A549 (cell line): ENCODE measurements around the gene HSD17B13. TPM values are rescaled to one million over a fixed set of nuclear protein-coding genes. Genes with fewer than 3 reads are reported as not detected.

Experiments
- ATAC-seq, 2 experiments: fragments of 200-7000 bp in 1 of 2; fragments of >200 bp in 1 of 2; cut with Nextera tagmentation in 1 of 2; cut with Tn5 transposase in 1 of 2; 3 replicates each; pipeline versions ENCODE4 v1.8.0 to v1.9.1; 2018 to 2020; ENCODE audit warnings: mild to moderate bottlenecking in 1 of 2, moderate library complexity in 1 of 2
- CTCF ChIA-PET: fragments of 300-600 bp; sonication (Branson Sonifier 250); formaldehyde crosslinking; extraction: SDS; loops from one replicate; lab custom pipeline; 2021; ENCODE audit warnings: antibody characterized with exemption, inconsistent platforms; lab: Yijun Ruan, JAX
- POLR2A ChIA-PET: fragments of 350-600 bp; formaldehyde crosslinking; extraction: SDS; loops from one replicate; lab custom pipeline; 2021; ENCODE audit warnings: antibody characterized with exemption, inconsistent platforms; lab: Yijun Ruan, JAX
- DNase-seq, 2 experiments: peaks; one replicate each; pipeline versions ENCODE4 v3.0.0 to v3.0.0-alpha.2; 2011 to 2016; ENCODE audit warnings: low read depth in 1 of 2, low spot score in 1 of 2
- FAIRE-seq: peaks from 2 replicates; lab custom pipeline; 2011; peaks lifted over from hg19 to GRCh38; lab: Jason Lieb, UNC
- H3K27ac ChIP-seq, 2 experiments: fragments of >200 bp; sonication (Bioruptor Twin); formaldehyde crosslinking; 3 replicates each; pipeline ENCODE4 v1.5.1; 2016 to 2017
- H3K4me1 ChIP-seq: fragments of >200 bp; sonication (Bioruptor Twin); formaldehyde crosslinking; 3 replicates; pipeline ENCODE4 v1.6.1; 2016
- H3K4me2 ChIP-seq: fragments of >200 bp; sonication (Bioruptor Twin); formaldehyde crosslinking; 3 replicates; pipeline ENCODE4 v1.6.1; 2016
- H3K4me3 ChIP-seq: fragments of >200 bp; sonication (Bioruptor Twin); formaldehyde crosslinking; 3 replicates; pipeline ENCODE4 v1.5.1; 2016
- H3K9me3 ChIP-seq: fragments of >200 bp; sonication (Bioruptor Twin); formaldehyde crosslinking; 3 replicates; pipeline ENCODE4 v1.6.1; 2016
- BHLHE40 ChIP-seq: IDR thresholded peaks from 2 replicates; pipeline ENCODE4 v1.6.1; 2012; ENCODE audit warnings: low read depth, low read length, inconsistent platforms
- CBX8 ChIP-seq: fragments of 200-600 bp; sonication (generic); IDR thresholded peaks from 2 replicates; pipeline ENCODE4 v1.6.1; 2016
- CHD2 ChIP-seq: fragments of 150-350 bp; IDR thresholded peaks from 2 replicates; pipeline ENCODE4 v1.6.1; 2014; ENCODE audit warnings: low read length; ENCODE audit not compliant: partially characterized antibody
- EHMT2 ChIP-seq: fragments of 200-600 bp; sonication (generic); IDR thresholded peaks from 2 replicates; pipeline ENCODE4 v1.6.1; 2016; ENCODE audit warnings: antibody characterized with exemption, low read depth, mild to moderate bottlenecking, moderate library complexity
- EP300 ChIP-seq, 2 experiments: fragments of >200 bp; sonication (Bioruptor Twin); formaldehyde crosslinking; IDR thresholded peaks; 2 replicates in 1 of 2; 3 replicates in 1 of 2; pipeline ENCODE4 v1.6.1; 2016 to 2017
- FOSL2 ChIP-seq, 2 experiments: fragments of 450-650 bp in 1 of 2; fragments of >200 bp in 1 of 2; sonication (Bioruptor Twin) in 1 of 2; formaldehyde crosslinking; IDR thresholded peaks; 2 replicates each; pipeline versions ENCODE4 v1.5.0 to v1.6.1; 2016 to 2020; ENCODE audit warnings: mild to moderate bottlenecking in 1 of 2, moderate library complexity in 1 of 2
- GATA3 ChIP-seq: IDR thresholded peaks from 2 replicates; pipeline ENCODE4 v1.6.1; 2012; ENCODE audit warnings: borderline replicate concordance
- HEYL ChIP-seq: fragments of 250-450 bp; sonication (Bioruptor Pico); IDR thresholded peaks from 2 replicates; pipeline ENCODE4 v1.8.0; 2021; ENCODE audit warnings: mild to moderate bottlenecking, moderate library complexity
- HOXA7 ChIP-seq: fragments of 250-450 bp; sonication (Bioruptor Pico); IDR thresholded peaks from 2 replicates; pipeline ENCODE4 v1.5.0; 2020; ENCODE audit warnings: mild to moderate bottlenecking, moderate library complexity
- HOXB13 ChIP-seq: fragments of 250-450 bp; sonication (Bioruptor Pico); IDR thresholded peaks from 2 replicates; pipeline ENCODE4 v1.5.0; 2020; ENCODE audit warnings: low read depth, mild to moderate bottlenecking, moderate library complexity
- JUN ChIP-seq, 2 experiments: fragments of >200 bp; sonication (Bioruptor Twin); formaldehyde crosslinking; IDR thresholded peaks; 2 replicates in 1 of 2; 3 replicates in 1 of 2; pipeline ENCODE4 v1.6.1; 2016 to 2017
- MAFK ChIP-seq: fragments of 450-650 bp; IDR thresholded peaks from 2 replicates; pipeline ENCODE4 v1.6.1; 2014; ENCODE audit not compliant: partially characterized antibody
- MAZ ChIP-seq: fragments of 150-350 bp; IDR thresholded peaks from 2 replicates; pipeline ENCODE4 v1.6.1; 2014; ENCODE audit warnings: antibody characterized with exemption, low read depth, low read length, borderline replicate concordance
- NR3C1 ChIP-seq: fragments of >200 bp; sonication (Bioruptor Twin); formaldehyde crosslinking; IDR thresholded peaks from 3 replicates; pipeline ENCODE4 v1.6.1; 2017
- PHF8 ChIP-seq: fragments of 200-600 bp; sonication (generic); IDR thresholded peaks from 2 replicates; pipeline ENCODE4 v1.6.1; 2016; ENCODE audit warnings: low read depth, mild to moderate bottlenecking, antibody characterized with exemption, moderate library complexity, borderline replicate concordance
- POLR2A ChIP-seq: IDR thresholded peaks from 2 replicates; pipeline ENCODE4 v1.6.1; 2012; ENCODE audit warnings: mild to moderate bottlenecking, low read length
- POLR2AphosphoS2 ChIP-seq: conservative IDR thresholded peaks from 2 replicates; pipeline ENCODE4 v1.6.1; 2012; ENCODE audit warnings: low read length, improper control_type of control experiment, inconsistent platforms
- RCOR1 ChIP-seq: fragments of 150-350 bp; IDR thresholded peaks from 2 replicates; pipeline ENCODE4 v1.6.1; 2014; ENCODE audit warnings: antibody characterized with exemption, low read length, low read depth
- RNF2 ChIP-seq: fragments of 200-600 bp; sonication (generic); IDR thresholded peaks from 2 replicates; pipeline ENCODE4 v1.6.1; 2016; ENCODE audit warnings: low read depth, mild to moderate bottlenecking, antibody characterized with exemption, moderate library complexity, borderline replicate concordance
- SREBF2 ChIP-seq: fragments of 450-650 bp; IDR thresholded peaks from 2 replicates; pipeline ENCODE4 v1.6.1; 2014; ENCODE audit warnings: mild to moderate bottlenecking, moderate library complexity
- TFCP2L1 ChIP-seq: fragments of 250-450 bp; sonication (Bioruptor Pico); IDR thresholded peaks from 2 replicates; pipeline ENCODE4 v1.5.0; 2021; ENCODE audit warnings: mild to moderate bottlenecking
- TP53 ChIP-seq: fragments of 250-450 bp; sonication (Bioruptor Pico); IDR thresholded peaks from 2 replicates; pipeline ENCODE4 v1.5.0; 2021; ENCODE audit warnings: mild to moderate bottlenecking, moderate library complexity
- ZNF302 ChIP-seq: fragments of 250-450 bp; sonication (Bioruptor Pico); IDR thresholded peaks from 2 replicates; pipeline ENCODE4 v1.9.0; 2021; ENCODE audit warnings: inconsistent platforms, mild to moderate bottlenecking, moderate library complexity
- WGBS: methylation state at CpG from one replicate; pipeline ENCODE4 v1.1.6; 2017; ENCODE audit errors: missing lambda C conversion rate; 5-methylcytosine and 5-hydroxymethylcytosine counted together
- polyA plus RNA-seq, 4 experiments: library from polyadenylated mRNA; depleted of rRNA in 3 of 4; stranded (reverse); fragments of >200 nt; fragmentation: RNase III in 1 of 4; extraction: RNeasy Plus Mini Kit Qiagen cat#74134 plus additional on column Dnase treatment in 1 of 4; gene quantifications; 2 replicates in 3 of 4; 3 replicates in 1 of 4; pipeline ENCODE4 v1.2.3, GENCODE V29; 2011 to 2017
- TF ChIP-seq, protein P1 (sequence below): fragments of 450-650 bp; IDR thresholded peaks from 2 replicates; pipeline ENCODE4 v1.6.1; 2014; ENCODE audit warnings: antibody characterized with exemption
- TF ChIP-seq, protein P2 (sequence below): IDR thresholded peaks from 2 replicates; pipeline ENCODE4 v1.6.1; 2012
- TF ChIP-seq, protein P3 (sequence below): fragments of >200 bp; sonication (Bioruptor Twin); formaldehyde crosslinking; IDR thresholded peaks from 3 replicates; pipeline ENCODE4 v1.6.1; 2016
- TF ChIP-seq, protein P4 (sequence below): IDR thresholded peaks from 2 replicates; pipeline ENCODE4 v1.6.1; 2012
- TF ChIP-seq, protein P5 (sequence below): fragments of >200 bp; sonication (Bioruptor Twin); formaldehyde crosslinking; IDR thresholded peaks from 2 replicates; pipeline ENCODE4 v1.6.1; 2016

Gene HSD17B13
- polyA plus RNA-seq, 2 of the 4 experiments (the other 2 are of a cell fraction): 0.08 to 0.30 TPM

DNA sequence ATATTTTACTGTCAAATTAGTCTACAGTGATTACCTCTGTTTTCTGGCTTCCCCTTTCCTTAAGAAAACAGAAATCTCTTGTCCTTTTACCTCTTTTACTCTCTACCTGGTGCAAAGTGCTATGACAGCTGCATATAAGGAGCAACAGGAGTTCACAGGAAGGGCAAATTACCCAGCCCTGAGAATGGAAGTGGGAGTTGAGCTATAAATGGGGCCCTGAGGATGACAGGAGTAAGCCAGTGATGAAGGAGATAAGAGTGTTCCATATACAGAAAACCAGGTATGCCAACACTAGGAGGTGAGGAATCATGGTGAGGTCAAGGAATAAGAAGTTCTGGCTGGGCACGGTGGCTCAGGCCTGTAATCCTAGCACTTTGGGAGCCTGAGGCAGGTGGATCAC, 4.5 kb upstream of the HSD17B13 start:
- no peak overlapping the region for H3K4me2 ChIP-seq
- WGBS: 92% methylated on average over 1 of the region's 1 CpG
- FAIRE-seq: no peak
- ATAC-seq: no peak
- H3K9me3 ChIP-seq: no peaks in the 10 kb centered on the region
- TF ChIP-seq, protein P1, sequence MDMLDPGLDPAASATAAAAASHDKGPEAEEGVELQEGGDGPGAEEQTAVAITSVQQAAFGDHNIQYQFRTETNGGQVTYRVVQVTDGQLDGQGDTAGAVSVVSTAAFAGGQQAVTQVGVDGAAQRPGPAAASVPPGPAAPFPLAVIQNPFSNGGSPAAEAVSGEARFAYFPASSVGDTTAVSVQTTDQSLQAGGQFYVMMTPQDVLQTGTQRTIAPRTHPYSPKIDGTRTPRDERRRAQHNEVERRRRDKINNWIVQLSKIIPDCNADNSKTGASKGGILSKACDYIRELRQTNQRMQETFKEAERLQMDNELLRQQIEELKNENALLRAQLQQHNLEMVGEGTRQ: no peak
- TF ChIP-seq TP53 (CRISPR knock-in tag) (no peak), HOXB13 (CRISPR knock-in tag) (no peak), MAZ (no peak), HEYL (no peak), CHD2 (no peak), EP300 (IDR thresholded peaks at IDR 0.05) (no peak), SREBF2 (no peak), TFCP2L1 (CRISPR knock-in tag) (no peak), RCOR1 (no peak), NR3C1 (no peak), ZNF302 (CRISPR knock-in tag) (no peak)
- TF ChIP-seq, protein P2, sequence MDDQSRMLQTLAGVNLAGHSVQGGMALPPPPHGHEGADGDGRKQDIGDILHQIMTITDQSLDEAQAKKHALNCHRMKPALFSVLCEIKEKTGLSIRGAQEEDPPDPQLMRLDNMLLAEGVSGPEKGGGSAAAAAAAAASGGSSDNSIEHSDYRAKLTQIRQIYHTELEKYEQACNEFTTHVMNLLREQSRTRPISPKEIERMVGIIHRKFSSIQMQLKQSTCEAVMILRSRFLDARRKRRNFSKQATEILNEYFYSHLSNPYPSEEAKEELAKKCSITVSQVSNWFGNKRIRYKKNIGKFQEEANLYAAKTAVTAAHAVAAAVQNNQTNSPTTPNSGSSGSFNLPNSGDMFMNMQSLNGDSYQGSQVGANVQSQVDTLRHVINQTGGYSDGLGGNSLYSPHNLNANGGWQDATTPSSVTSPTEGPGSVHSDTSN: no peak
- no peak overlapping the region for H3K4me3 ChIP-seq
- H3K4me1 ChIP-seq: no peaks in the 10 kb centered on the region
- CTCF ChIA-PET: interaction anchor here (1.7 kb wide), 1 partner anchor 13 kb away, joined by 4 read pairs; no protein-coding TSS in a partner anchor
- DNase-seq: no peak
- no peak overlapping the region for H3K27ac ChIP-seq
- POLR2A ChIA-PET: no interaction called here

DNA sequence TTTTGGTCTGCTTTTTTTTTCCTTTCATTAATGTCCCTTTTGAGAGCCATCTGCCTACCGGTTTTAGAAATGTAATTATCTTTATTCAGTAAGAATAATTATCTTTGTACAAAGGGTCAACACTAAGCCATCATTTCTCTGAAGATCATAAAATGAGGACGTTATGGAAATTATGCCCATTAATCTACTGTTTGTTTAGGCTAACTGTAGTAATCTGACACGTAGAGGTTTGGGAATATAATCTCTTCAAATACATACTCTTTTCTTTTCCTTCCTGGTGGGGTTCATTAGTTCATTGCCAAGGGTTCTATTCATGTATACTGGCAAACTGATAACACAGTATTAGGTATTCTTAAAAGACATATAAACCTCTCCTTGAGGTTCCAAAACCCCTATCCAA, 3.8 kb upstream of the HSD17B13 start:
- DNase-seq (no peak), FAIRE-seq (no peak), ATAC-seq (no peak)
- Histone ChIP-seq H3K9me3 (no peaks in the 10 kb centered on the region), H3K4me1 (no peaks in the 10 kb centered on the region), H3K27ac (no peak overlapping the region), H3K4me2 (no peak overlapping the region), H3K4me3 (no peak overlapping the region)
- WGBS: 76% methylated on average over 3 of the region's 3 CpGs
- TF ChIP-seq POLR2AphosphoS2: no peak
- TF ChIP-seq, protein P3, sequence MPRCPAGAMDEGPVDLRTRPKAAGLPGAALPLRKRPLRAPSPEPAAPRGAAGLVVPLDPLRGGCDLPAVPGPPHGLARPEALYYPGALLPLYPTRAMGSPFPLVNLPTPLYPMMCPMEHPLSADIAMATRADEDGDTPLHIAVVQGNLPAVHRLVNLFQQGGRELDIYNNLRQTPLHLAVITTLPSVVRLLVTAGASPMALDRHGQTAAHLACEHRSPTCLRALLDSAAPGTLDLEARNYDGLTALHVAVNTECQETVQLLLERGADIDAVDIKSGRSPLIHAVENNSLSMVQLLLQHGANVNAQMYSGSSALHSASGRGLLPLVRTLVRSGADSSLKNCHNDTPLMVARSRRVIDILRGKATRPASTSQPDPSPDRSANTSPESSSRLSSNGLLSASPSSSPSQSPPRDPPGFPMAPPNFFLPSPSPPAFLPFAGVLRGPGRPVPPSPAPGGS: no peak
- POLR2A ChIA-PET: no interaction called here
- CTCF ChIA-PET: no interaction called here

DNA sequence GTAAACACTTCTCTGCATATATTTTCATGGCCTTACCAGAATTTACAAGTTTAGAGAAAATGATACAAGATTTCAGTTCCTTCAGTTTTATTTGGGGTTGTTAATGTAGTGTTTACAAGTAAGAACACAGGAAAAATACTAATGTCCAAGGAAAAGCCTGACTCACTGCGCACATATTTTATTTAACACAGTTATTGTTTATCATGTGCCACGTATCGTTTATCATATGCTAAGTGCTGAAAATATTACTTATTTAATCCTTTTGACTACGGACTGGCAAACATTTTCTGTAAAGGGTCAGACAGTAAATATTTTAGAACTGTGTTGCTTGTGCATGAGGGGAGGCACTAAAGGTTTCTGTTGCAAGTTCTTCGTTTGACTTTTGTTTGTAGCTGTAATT, 794 bp downstream of the HSD17B13 start:
- FAIRE-seq (no peak), DNase-seq (no peak), ATAC-seq (no peak)
- TF ChIP-seq CBX8 (no peak), POLR2A (no peak), HOXA7 (CRISPR knock-in tag) (no peak), POLR2AphosphoS2 (no peak), JUN (IDR thresholded peaks at IDR 0.05) (no peak), BHLHE40 (no peak), RNF2 (no peak), EP300 (IDR thresholded peaks at IDR 0.05) (no peak), EHMT2 (no peak), FOSL2 (IDR thresholded peaks at IDR 0.05) (no peak), FOSL2 (CRISPR knock-in tag; IDR thresholded peaks at IDR 0.05) (no peak), GATA3 (no peak), TP53 (CRISPR knock-in tag) (no peak), PHF8 (no peak), MAFK (no peak)
- TF ChIP-seq, protein P4, sequence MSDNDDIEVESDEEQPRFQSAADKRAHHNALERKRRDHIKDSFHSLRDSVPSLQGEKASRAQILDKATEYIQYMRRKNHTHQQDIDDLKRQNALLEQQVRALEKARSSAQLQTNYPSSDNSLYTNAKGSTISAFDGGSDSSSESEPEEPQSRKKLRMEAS: no peak
- TF ChIP-seq, protein P5, sequence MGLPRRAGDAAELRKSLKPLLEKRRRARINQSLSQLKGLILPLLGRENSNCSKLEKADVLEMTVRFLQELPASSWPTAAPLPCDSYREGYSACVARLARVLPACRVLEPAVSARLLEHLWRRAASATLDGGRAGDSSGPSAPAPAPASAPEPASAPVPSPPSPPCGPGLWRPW: no peak
- H3K4me1 ChIP-seq: peaks cover 15% of the 10 kb centered on the region
- H3K4me2 ChIP-seq: no peak overlapping the region
- no peaks in the 10 kb centered on the region for H3K9me3 ChIP-seq
- ChIA-PET POLR2A (no interaction called here), CTCF (interaction anchor here (0.9 kb wide), 1 partner anchor 9 kb away, joined by 4 read pairs; no protein-coding TSS in a partner anchor)
- no peak overlapping the region for H3K4me3 ChIP-seq
- WGBS: 51% methylated on average over 5 of the region's 5 CpGs
- H3K27ac ChIP-seq: no peak overlapping the region
